Breast epithelium (tissue), 4 donors: ENCODE data around the gene QSOX2. TPM values are rescaled to one million over a fixed set of nuclear protein-coding genes. Genes with fewer than 3 reads are reported as not detected.

ENCODE experiments used
- DNase-seq, 2 donors: peaks; one replicate each; pipeline ENCODE4 v3.0.0-alpha.2; 2019; ENCODE audit warnings: low spot score in 2 of 2
- H3K27ac ChIP-seq, 2 donors: fragments of 200-600 bp; sonication (generic) in 1 of 2; one replicate each; pipeline ENCODE4 v1.5.1; 2016 to 2019; ENCODE audit warnings: mild to moderate bottlenecking in 1 of 2
- H3K27me3 ChIP-seq, 2 donors: fragments of 200-600 bp; sonication (generic) in 1 of 2; one replicate each; pipeline versions ENCODE4 v1.5.1 to v1.6.0; 2017 to 2019; ENCODE audit warnings: control low read depth in 1 of 2, mild to moderate bottlenecking in 1 of 2
- H3K36me3 ChIP-seq: fragments of 200-600 bp; one replicate; pipeline ENCODE4 v1.5.1; 2019
- H3K4me1 ChIP-seq, 2 donors: fragments of 200-600 bp; sonication (generic); one replicate each; pipeline ENCODE4 v1.5.1; 2016 to 2019; ENCODE audit warnings: control low read depth in 1 of 2
- H3K4me3 ChIP-seq, 3 donors: fragments of 200-600 bp; sonication (generic); 1 replicate in 2 of 3; 2 replicates in 1 of 3; pipeline ENCODE4 v1.5.1; 2016 to 2019; ENCODE audit warnings: mild to moderate bottlenecking in 3 of 3, moderate library complexity in 2 of 3
- H3K9me3 ChIP-seq, 2 donors: fragments of 200-600 bp; sonication (generic) in 1 of 2; one replicate each; pipeline ENCODE4 v1.5.1; 2016 to 2019; ENCODE audit warnings: control low read depth in 1 of 2
- CTCF ChIP-seq, 3 donors: fragments of 450-650 bp; IDR thresholded peaks; one replicate each; pipeline ENCODE4 v1.5.1; 2016 to 2017; ENCODE audit warnings: antibody characterized with exemption in 3 of 3, mild to moderate bottlenecking in 3 of 3, moderate library complexity in 3 of 3
- POLR2A ChIP-seq: fragments of 450-650 bp; IDR thresholded peaks from one replicate; pipeline ENCODE4 v1.6.1; 2016; ENCODE audit warnings: antibody characterized with exemption, mild to moderate bottlenecking, moderate library complexity
- POLR2AphosphoS5 ChIP-seq, 3 donors: sonication (generic); formaldehyde crosslinking; IDR thresholded peaks; one replicate each; pipeline ENCODE4 v1.6.1; 2017; ENCODE audit warnings: antibody characterized with exemption in 3 of 3
- intact Hi-C: fragments of 100-400 bp; cut with DNase I; formaldehyde crosslinking; loops from one replicate; pipeline ENCODE4 v1.15.1; 2023; ENCODE audit warnings: low total_unique reads
- total RNA-seq, 3 donors: library from RNA; depleted of rRNA; stranded (reverse); fragments of >200 nt; gene quantifications; one replicate each; pipeline ENCODE4 v1.1.0, GENCODE V29; 2016

Gene QSOX2
- total RNA-seq, 3 donors from 2014 or later: 5.6 to 8.8 (median 6.2) TPM

- H3K4me3 ChIP-seq: no peak within 1 kb of the TSS
- H3K9me3 ChIP-seq: no peaks in the 10 kb centered on the region
- H3K4me1 ChIP-seq: no peaks in the 10 kb centered on the region
- intact Hi-C loops: no loop called here
- H3K27me3 ChIP-seq: peaks cover 14 to 56% of the 10 kb centered on the region in 2 donors
- no peak for DNase-seq
- no peak within 1 kb of the TSS for H3K27ac ChIP-seq
- H3K36me3 ChIP-seq: no peaks in the 10 kb centered on the region
- TF ChIP-seq POLR2AphosphoS5 (IDR thresholded peaks at IDR 0.05) (no peak), CTCF (IDR thresholded peaks at IDR 0.05) (no peak), POLR2A (no peak)
These were observed 40.5 kb downstream of the QSOX2 start, which contains the start of gene LHX3 for GRCh38 chr9:136204838-136205706. Gene LHX3, minus strand, starts transcription at chr9:136205128. Its CDS starts 116 bp downstream, at chr9:136205012.

GRCh38 chr9:136204145-136204805 lies 41.3 kb downstream of the QSOX2 start:
- Histone ChIP-seq H3K4me1 (peaks cover 0 to under 1% of the 10 kb centered on the region in 2 donors), H3K36me3 (no peaks in the 10 kb centered on the region), H3K4me3 (no peak overlapping the region), H3K27me3 (peaks cover 18 to 64% of the 10 kb centered on the region in 2 donors), H3K9me3 (no peaks in the 10 kb centered on the region), H3K27ac (no peak overlapping the region)
- intact Hi-C loops: no loop called here
- no peak for TF ChIP-seq CTCF (IDR thresholded peaks at IDR 0.05)
- TF ChIP-seq POLR2AphosphoS5 (IDR thresholded peaks at IDR 0.05): no peak
- TF ChIP-seq POLR2A: no peak
- DNase-seq: no peak

GRCh38 chr9:136203408-136204144 lies 42.0 kb downstream of the QSOX2 start:
- no peak for DNase-seq
- H3K27me3 ChIP-seq: peaks cover 25 to 71% of the 10 kb centered on the region in 2 donors

More at GRCh38 chr9:136203408-136204144, 42.0 kb downstream of the QSOX2 start:
- H3K9me3 ChIP-seq: no peaks in the 10 kb centered on the region
- peaks cover 0 to 8% of the 10 kb centered on the region in 2 donors for H3K4me1 ChIP-seq
- intact Hi-C loops: no loop called here
- H3K27ac ChIP-seq: no peak overlapping the region
- no peak for TF ChIP-seq POLR2AphosphoS5 (IDR thresholded peaks at IDR 0.05)
- TF ChIP-seq POLR2A: no peak
- no peak for TF ChIP-seq CTCF (IDR thresholded peaks at IDR 0.05)
- H3K4me3 ChIP-seq: no peak overlapping the region
- H3K36me3 ChIP-seq: no peaks in the 10 kb centered on the region
